ENCODE results near the gene TRAPPC11. TPM values are rescaled to one million over a fixed set of nuclear protein-coding genes. Genes with fewer than 3 reads are reported as not detected.

Gene TRAPPC11
- total and polyA plus RNA-seq, 11 donors: 10.4 to 28.5 (median 21.6) TPM

DNA sequence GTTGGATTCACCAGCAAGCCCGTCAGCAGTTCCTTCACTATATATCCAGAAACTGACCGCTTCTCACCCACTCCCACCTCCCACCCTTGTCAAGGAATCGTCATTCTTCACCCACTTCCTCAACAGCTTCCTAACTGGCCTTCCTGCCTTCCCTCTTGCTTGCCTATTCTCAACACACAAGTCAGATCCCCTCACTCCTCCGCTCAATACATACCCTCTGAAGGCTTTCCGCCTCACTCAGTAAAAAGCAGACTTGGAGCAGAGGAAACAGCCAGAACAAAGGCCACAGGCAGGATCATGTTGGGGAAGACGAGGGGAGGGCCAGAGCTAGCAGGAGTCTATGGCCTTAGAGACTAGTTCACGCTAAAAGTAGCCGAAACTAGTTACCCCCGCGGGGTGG lies 23.8 kb upstream of the TRAPPC11 start:
- Histone ChIP-seq H3K4me1 (peaks cover 0 to 18% (median 2%) of the 10 kb centered on the region in 12 donors), H3K27ac (peak overlapping the region in 4 of 12 donors; percentile 14 to 67 (median 32)), H3K27me3 (no peaks in the 10 kb centered on the region), H3K4me3 (peak overlapping the region in 6 of 12 donors; percentile 1 to 39 (median 18)), H3K9me3 (no peaks in the 10 kb centered on the region), H3K36me3 (peaks cover 0 to 6% (median 0%) of the 10 kb centered on the region in 9 donors)
- 40 to 48% (median 46%) methylated on average over 10 of the region's 10 CpGs for whole genome bisulfite sequencing, 4 donors
- ATAC-seq (peak in 2 of 4 donors; percentile 41 to 58), DNase-seq (peak in 1 of 5 donors; percentile 13)
- intact Hi-C loops (cut with DNase I): no loop called here
- TF ChIP-seq, protein P1, sequence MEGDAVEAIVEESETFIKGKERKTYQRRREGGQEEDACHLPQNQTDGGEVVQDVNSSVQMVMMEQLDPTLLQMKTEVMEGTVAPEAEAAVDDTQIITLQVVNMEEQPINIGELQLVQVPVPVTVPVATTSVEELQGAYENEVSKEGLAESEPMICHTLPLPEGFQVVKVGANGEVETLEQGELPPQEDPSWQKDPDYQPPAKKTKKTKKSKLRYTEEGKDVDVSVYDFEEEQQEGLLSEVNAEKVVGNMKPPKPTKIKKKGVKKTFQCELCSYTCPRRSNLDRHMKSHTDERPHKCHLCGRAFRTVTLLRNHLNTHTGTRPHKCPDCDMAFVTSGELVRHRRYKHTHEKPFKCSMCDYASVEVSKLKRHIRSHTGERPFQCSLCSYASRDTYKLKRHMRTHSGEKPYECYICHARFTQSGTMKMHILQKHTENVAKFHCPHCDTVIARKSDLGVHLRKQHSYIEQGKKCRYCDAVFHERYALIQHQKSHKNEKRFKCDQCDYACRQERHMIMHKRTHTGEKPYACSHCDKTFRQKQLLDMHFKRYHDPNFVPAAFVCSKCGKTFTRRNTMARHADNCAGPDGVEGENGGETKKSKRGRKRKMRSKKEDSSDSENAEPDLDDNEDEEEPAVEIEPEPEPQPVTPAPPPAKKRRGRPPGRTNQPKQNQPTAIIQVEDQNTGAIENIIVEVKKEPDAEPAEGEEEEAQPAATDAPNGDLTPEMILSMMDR (IDR thresholded peaks at IDR 0.05): no peak
- TF ChIP-seq POLR2A (IDR thresholded peaks at IDR 0.05): no peak

DNA sequence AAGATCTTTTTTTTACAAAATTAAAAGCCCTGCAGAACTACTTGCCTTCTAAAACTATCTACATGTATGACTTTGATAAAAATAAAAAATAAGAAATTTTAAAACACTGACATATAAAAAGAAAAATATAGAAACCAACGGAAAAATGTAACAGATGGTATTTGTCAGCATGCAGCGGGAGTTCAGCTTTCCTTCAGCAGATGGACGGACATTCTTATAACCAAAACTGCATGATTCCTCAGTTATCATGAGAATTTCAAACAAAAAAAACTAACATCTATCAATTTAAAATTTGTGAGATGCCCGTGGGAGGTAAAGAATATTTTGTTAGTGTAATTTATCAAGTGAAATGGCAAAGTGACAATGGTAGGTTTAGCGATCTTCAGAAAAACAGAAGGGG lies 23.4 kb upstream of the TRAPPC11 start:
- ATAC-seq: no peak
- WGBS, 4 donors: 69 to 76% (median 75%) methylated on average over 5 of the region's 5 CpGs
- H3K4me3 ChIP-seq: peak overlapping the region in 7 of 12 donors; percentile 1 to 39 (median 16)

DNA sequence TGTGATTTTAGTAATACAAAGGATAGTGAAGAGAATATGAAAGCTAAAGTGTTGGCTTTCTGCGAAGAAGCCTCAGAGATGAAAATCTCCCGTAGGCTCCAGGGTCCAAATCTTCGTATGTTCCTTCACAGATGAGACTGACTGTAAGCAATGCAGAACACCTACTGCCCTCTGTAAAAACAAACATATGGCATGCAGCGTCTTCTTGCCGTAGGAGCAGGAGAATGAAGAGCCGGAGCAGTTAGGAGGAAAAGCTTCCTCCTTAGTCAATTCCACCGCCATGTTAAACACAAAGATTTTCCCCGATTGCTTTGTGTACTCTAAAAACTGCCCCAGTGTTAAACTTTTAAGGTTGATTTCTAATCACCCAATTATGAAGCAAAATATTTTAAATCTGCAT lies 22.6 kb upstream of the TRAPPC11 start:
- TF ChIP-seq POLR2A (IDR thresholded peaks at IDR 0.05): no peak
- TF ChIP-seq, protein P1 (IDR thresholded peaks at IDR 0.05): no peak
- Histone ChIP-seq H3K9me3 (no peaks in the 10 kb centered on the region), H3K4me3 (peak overlapping the region in 3 of 12 donors; percentile 1 to 39 (median 38)), H3K4me1 (peaks cover 0 to 18% (median 2%) of the 10 kb centered on the region in 12 donors), H3K27ac (peak overlapping the region in 5 of 12 donors; percentile 10 to 67 (median 23)), H3K27me3 (no peaks in the 10 kb centered on the region), H3K36me3 (peaks cover 0 to 9% (median 1%) of the 10 kb centered on the region in 9 donors)
- DNase-seq (no peak), ATAC-seq (peak in 1 of 4 donors; percentile 9)
- intact Hi-C loops (cut with DNase I): no loop called here
- WGBS, 4 donors: 81 to 89% (median 86%) methylated on average over 8 of the region's 8 CpGs

More for the DNA sequence above, 23.4 kb upstream of the TRAPPC11 start:
- Histone ChIP-seq H3K27ac (peak overlapping the region in 4 of 12 donors; percentile 14 to 67 (median 32)), H3K36me3 (peaks cover 0 to 6% (median 0%) of the 10 kb centered on the region in 9 donors), H3K27me3 (no peaks in the 10 kb centered on the region), H3K9me3 (no peaks in the 10 kb centered on the region), H3K4me1 (peaks cover 0 to 18% (median 2%) of the 10 kb centered on the region in 12 donors)
- TF ChIP-seq, protein P1 (IDR thresholded peaks at IDR 0.05): no peak
- TF ChIP-seq POLR2A (IDR thresholded peaks at IDR 0.05): no peak
- intact Hi-C loops (cut with DNase I): no loop called here
- DNase-seq: no peak

DNA sequence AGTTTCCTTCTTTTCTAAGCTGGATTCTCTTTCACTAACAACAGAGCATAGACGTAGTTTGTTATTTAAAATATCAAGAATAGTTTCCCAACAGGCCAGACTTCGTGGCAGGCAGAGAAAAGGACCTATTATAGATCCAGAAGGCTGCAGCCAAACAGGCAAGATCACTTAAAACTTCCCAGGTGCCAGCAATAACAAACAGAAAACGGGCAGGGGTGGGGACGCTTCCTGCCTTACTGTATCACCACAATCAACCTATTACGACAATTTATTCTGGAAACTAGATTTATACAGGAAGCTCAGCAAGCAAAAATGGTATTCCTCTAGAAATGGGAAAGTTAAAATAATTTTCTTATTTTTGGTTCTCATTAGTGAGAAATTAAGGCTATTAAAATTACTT lies 22.2 kb upstream of the TRAPPC11 start:
- no peak for TF ChIP-seq POLR2A (IDR thresholded peaks at IDR 0.05)
- TF ChIP-seq, protein P1 (IDR thresholded peaks at IDR 0.05): no peak
- Histone ChIP-seq H3K27me3 (no peaks in the 10 kb centered on the region), H3K36me3 (peaks cover 0 to 12% (median 4%) of the 10 kb centered on the region in 9 donors), H3K4me3 (peak overlapping the region in 3 of 12 donors; percentile 1 to 39 (median 38)), H3K9me3 (no peaks in the 10 kb centered on the region), H3K27ac (peak overlapping the region in 5 of 12 donors; percentile 10 to 67 (median 23)), H3K4me1 (peaks cover 0 to 18% (median 2%) of the 10 kb centered on the region in 12 donors)
- 49 to 53% (median 52%) methylated on average over 5 of the region's 5 CpGs for WGBS, 4 donors
- ATAC-seq (peak in 1 of 4 donors; percentile 58), DNase-seq (peak in 1 of 5 donors; percentile 11)
- intact Hi-C loops (cut with DNase I): no loop called here
